DND-41 (cell line): Measurements from ENCODE around the gene ITGB2.
A peak's percentile ranks its signal among the peaks of the same experiment; 100 is the strongest.

Source experiments
- ATAC-seq: fragments of 200-7000 bp; cut with Tn5 transposase; 3 replicates; pipeline ENCODE4 v1.9.1; 2021; ENCODE audit warnings: low read depth; ENCODE audit not compliant: insufficient read depth
- DNase-seq: peaks from one replicate; pipeline ENCODE4 v3.0.0-alpha.2; 2020
- H2AFZ ChIP-seq: 2 replicates; pipeline ENCODE4 v1.6.0; 2012; ENCODE audit warnings: low read depth, low read length
- H3K27ac ChIP-seq: 2 replicates; pipeline ENCODE4 v1.5.1; 2012; ENCODE audit warnings: low read length, inconsistent platforms
- H3K27me3 ChIP-seq: fragments of 200-600 bp; sonication (generic); 2 replicates; pipeline ENCODE4 v1.6.0; 2012; ENCODE audit warnings: low read length, mild to moderate bottlenecking, inconsistent platforms; ENCODE audit not compliant: insufficient read depth, poor library complexity
- H3K36me3 ChIP-seq: 2 replicates; pipeline ENCODE4 v1.5.1; 2012; ENCODE audit warnings: low read length, inconsistent platforms; ENCODE audit not compliant: insufficient read depth
- H3K4me1 ChIP-seq: 2 replicates; pipeline ENCODE4 v1.5.1; 2012; ENCODE audit warnings: mild to moderate bottlenecking, low read length; ENCODE audit not compliant: insufficient read depth
- H3K4me2 ChIP-seq: 2 replicates; pipeline ENCODE4 v1.6.0; 2012; ENCODE audit warnings: mild to moderate bottlenecking, moderate library complexity, low read length, inconsistent platforms; ENCODE audit not compliant: insufficient read depth
- H3K4me3 ChIP-seq, 2 experiments: fragments of 200-600 bp in 1 of 2; shearing (Covaris generic) in 1 of 2; 2 replicates each; pipeline ENCODE4 v1.5.1; 2012 to 2016; ENCODE audit warnings: inconsistent platforms in 2 of 2, low read length in 2 of 2, mild to moderate bottlenecking in 2 of 2, low read depth in 1 of 2, moderate library complexity in 1 of 2
- H3K79me2 ChIP-seq: 2 replicates; pipeline ENCODE4 v1.6.0; 2012; ENCODE audit warnings: low read length, inconsistent platforms; ENCODE audit not compliant: insufficient read depth
- H3K9ac ChIP-seq: 2 replicates; pipeline ENCODE4 v1.6.0; 2012; ENCODE audit warnings: low read depth, mild to moderate bottlenecking, inconsistent platforms, low read length, moderate library complexity
- H3K9me3 ChIP-seq: 2 replicates; pipeline ENCODE4 v1.5.1; 2012; ENCODE audit warnings: low read length, moderate library complexity, mild to moderate bottlenecking, inconsistent platforms; ENCODE audit not compliant: insufficient read depth, severe bottlenecking
- H4K20me1 ChIP-seq: 2 replicates; pipeline ENCODE4 v1.6.0; 2012; ENCODE audit warnings: low read length; ENCODE audit not compliant: insufficient read depth
- EZH2 ChIP-seq: IDR thresholded peaks from 3 replicates; pipeline ENCODE4 v1.6.1; 2012; ENCODE audit warnings: borderline replicate concordance, low read depth, mild to moderate bottlenecking, moderate library complexity, low read length, inconsistent platforms; ENCODE audit not compliant: severe bottlenecking
- TF ChIP-seq, protein P1 (sequence below): IDR thresholded peaks from 2 replicates; pipeline ENCODE4 v1.5.1; 2012; ENCODE audit warnings: borderline replicate concordance, low read length, moderate library complexity, mild to moderate bottlenecking; ENCODE audit not compliant: poor library complexity, severe bottlenecking; ENCODE audit errors: extremely low read depth

ITGB2 gene

GRCh38 chr21:44907225-44907965, 13.3 kb downstream of the ITGB2 start:
- Histone ChIP-seq H3K4me1 (peaks cover 24% of the 10 kb centered on the region), H4K20me1 (peaks cover 11% of the 10 kb centered on the region), H3K79me2 (peaks cover 22% of the 10 kb centered on the region), H3K4me3 (no peak overlapping the region), H3K27ac (peak overlapping the region; percentile 16; the same call in 1 of the 2 replicates), H3K27me3 (no peaks in the 10 kb centered on the region), H3K4me2 (no peak overlapping the region), H3K9ac (no peak overlapping the region), H3K36me3 (peaks cover 78% of the 10 kb centered on the region), H2AFZ (no peak overlapping the region), H3K9me3 (peaks cover 3% of the 10 kb centered on the region)
- ATAC-seq (no peak), DNase-seq (no peak)
- TF ChIP-seq, protein P1, sequence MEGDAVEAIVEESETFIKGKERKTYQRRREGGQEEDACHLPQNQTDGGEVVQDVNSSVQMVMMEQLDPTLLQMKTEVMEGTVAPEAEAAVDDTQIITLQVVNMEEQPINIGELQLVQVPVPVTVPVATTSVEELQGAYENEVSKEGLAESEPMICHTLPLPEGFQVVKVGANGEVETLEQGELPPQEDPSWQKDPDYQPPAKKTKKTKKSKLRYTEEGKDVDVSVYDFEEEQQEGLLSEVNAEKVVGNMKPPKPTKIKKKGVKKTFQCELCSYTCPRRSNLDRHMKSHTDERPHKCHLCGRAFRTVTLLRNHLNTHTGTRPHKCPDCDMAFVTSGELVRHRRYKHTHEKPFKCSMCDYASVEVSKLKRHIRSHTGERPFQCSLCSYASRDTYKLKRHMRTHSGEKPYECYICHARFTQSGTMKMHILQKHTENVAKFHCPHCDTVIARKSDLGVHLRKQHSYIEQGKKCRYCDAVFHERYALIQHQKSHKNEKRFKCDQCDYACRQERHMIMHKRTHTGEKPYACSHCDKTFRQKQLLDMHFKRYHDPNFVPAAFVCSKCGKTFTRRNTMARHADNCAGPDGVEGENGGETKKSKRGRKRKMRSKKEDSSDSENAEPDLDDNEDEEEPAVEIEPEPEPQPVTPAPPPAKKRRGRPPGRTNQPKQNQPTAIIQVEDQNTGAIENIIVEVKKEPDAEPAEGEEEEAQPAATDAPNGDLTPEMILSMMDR = no peak
- no peak for TF ChIP-seq EZH2

- H3K27me3 ChIP-seq = no peaks in the 10 kb centered on the region
Measured at GRCh38 chr21:44905728-44906090, 15.0 kb downstream of the ITGB2 start.

GRCh38 chr21:44905016-44905727, 15.5 kb downstream of the ITGB2 start:
- Histone ChIP-seq H3K9me3 (peaks cover 3% of the 10 kb centered on the region), H3K4me3 (no peak overlapping the region), H3K4me2 (no peak overlapping the region), H3K9ac (no peak overlapping the region), H3K27me3 (no peaks in the 10 kb centered on the region), H3K36me3 (peaks cover 90% of the 10 kb centered on the region), H2AFZ (no peak overlapping the region), H4K20me1 (peaks cover 7% of the 10 kb centered on the region; the same call in 1 of the 2 replicates), H3K27ac (no peak overlapping the region), H3K4me1 (peaks cover 2% of the 10 kb centered on the region), H3K79me2 (peaks cover 5% of the 10 kb centered on the region)
- no peak for TF ChIP-seq EZH2
- TF ChIP-seq, protein P1 = no peak
- no peak for DNase-seq
- no peak for ATAC-seq

More at GRCh38 chr21:44905728-44906090, 15.0 kb downstream of the ITGB2 start:
- TF ChIP-seq EZH2 = no peak
- TF ChIP-seq, protein P1 = no peak
- peaks cover 7% of the 10 kb centered on the region for H3K4me1 ChIP-seq
- H3K4me3 ChIP-seq = no peak overlapping the region
- H2AFZ ChIP-seq = no peak overlapping the region
- H4K20me1 ChIP-seq = peaks cover 11% of the 10 kb centered on the region; the same call in 1 of the 2 replicates
- peaks cover 90% of the 10 kb centered on the region for H3K36me3 ChIP-seq
- peaks cover 3% of the 10 kb centered on the region for H3K9me3 ChIP-seq
- peaks cover 10% of the 10 kb centered on the region for H3K79me2 ChIP-seq
- H3K27ac ChIP-seq = no peak overlapping the region; the same call in 1 of the 2 replicates
- ATAC-seq = no peak
- H3K4me2 ChIP-seq = no peak overlapping the region
- no peak overlapping the region for H3K9ac ChIP-seq
- no peak for DNase-seq
